ENCODE measurements around the gene USP7.
"Not testable (repeated sequence)": the region's sequence is repeated elsewhere in the genome, so short reads cannot be mapped to it uniquely, and the experiment has no call there.

USP7 gene

GRCh38 chr16:8855972-8856371, 107.7 kb downstream of the USP7 start:
- DNase-seq, result no peak

- DNase-seq, result no peak
Observed at GRCh38 chr16:8855051-8855786, 108.5 kb downstream of the USP7 start.

GRCh38 chr16:8854298-8854948, 109.3 kb downstream of the USP7 start:
- DNase-seq, result no peak

GRCh38 chr16:8853611-8854010, 110.1 kb downstream of the USP7 start:
- DNase-seq, result no peak

GRCh38 chr16:8853150-8853549, 110.6 kb downstream of the USP7 start:
- no peak for DNase-seq

GRCh38 chr16:8852534-8852933, 111.2 kb downstream of the USP7 start:
- no peak for DNase-seq

GRCh38 chr16:8851761-8852403, 111.8 kb downstream of the USP7 start:
- no peak for DNase-seq

- DNase-seq, result no peak
Observed at GRCh38 chr16:8850279-8850885, 113.3 kb downstream of the USP7 start.

- DNase-seq, result no peak
Observed at GRCh38 chr16:8849411-8850011, 114.2 kb downstream of the USP7 start.

GRCh38 chr16:8848939-8849391, 114.7 kb downstream of the USP7 start:
- no peak for DNase-seq

- DNase-seq, result no peak
Observed at GRCh38 chr16:8848231-8848938, 115.3 kb downstream of the USP7 start.

- DNase-seq, result no peak
Observed at GRCh38 chr16:8847623-8848022, 116.1 kb downstream of the USP7 start.

- DNase-seq, result no peak
Observed at GRCh38 chr16:8847145-8847544, 116.6 kb downstream of the USP7 start.

- DNase-seq, result no peak
Observed at GRCh38 chr16:8846401-8846932, 117.2 kb downstream of the USP7 start.

GRCh38 chr16:8845699-8846298, 117.9 kb downstream of the USP7 start:
- DNase-seq, result no peak

- not testable (repeated sequence) for DNase-seq
Observed at GRCh38 chr16:8843296-8843695, 120.4 kb downstream of the USP7 start.
